ENCODE data around the gene MYO1D. TPM values are rescaled to one million over a fixed set of nuclear protein-coding genes. Genes with fewer than 3 reads are reported as not detected.

Gene MYO1D
- total RNA-seq, 2 donors from 2014 or later: 21.4 to 48.3 TPM

- no peak for ATAC-seq
- no peak for TF ChIP-seq POLR2A (IDR thresholded peaks at IDR 0.05)
- TF ChIP-seq CTCF (IDR thresholded peaks at IDR 0.05): no peak
- Histone ChIP-seq H3K4me1 (no peaks in the 10 kb centered on the region), H3K4me3 (no peak overlapping the region), H3K36me3 (replicated peaks in 1 of 2; ENCODE audit: insufficient read depth in 1 of 2, low read depth in 2 of 2) (no peaks in the 10 kb centered on the region), H3K27ac (no peak overlapping the region), H3K27me3 (no peaks in the 10 kb centered on the region), H3K9me3 (no peaks in the 10 kb centered on the region)
- DNase-seq: no peak
- intact Hi-C loops (cut with DNase I): no loop called here
- 94 to 97% methylated on average over 12 of the region's 12 CpGs for WGBS, 2 donors
Observed at GRCh38 chr17:32555611-32556310, 321.2 kb downstream of the MYO1D start.

GRCh38 chr17:32553168-32553567 lies 323.8 kb downstream of the MYO1D start:
- Histone ChIP-seq H3K4me1 (no peaks in the 10 kb centered on the region), H3K36me3 (replicated peaks in 1 of 2; ENCODE audit: insufficient read depth in 1 of 2, low read depth in 2 of 2) (no peaks in the 10 kb centered on the region), H3K27me3 (no peaks in the 10 kb centered on the region), H3K4me3 (no peak overlapping the region), H3K9me3 (no peaks in the 10 kb centered on the region), H3K27ac (no peak overlapping the region)
- intact Hi-C loops (cut with DNase I): no loop called here
- ATAC-seq (no peak), DNase-seq (no peak)
- 67 to 82% methylated on average over 3 of the region's 3 CpGs for WGBS, 2 donors
- TF ChIP-seq CTCF (IDR thresholded peaks at IDR 0.05): no peak
- no peak for TF ChIP-seq POLR2A (IDR thresholded peaks at IDR 0.05)

- no peaks in the 10 kb centered on the region for H3K9me3 ChIP-seq
- intact Hi-C loops (cut with DNase I): no loop called here
- no peak overlapping the region for H3K4me3 ChIP-seq
- no peak overlapping the region for H3K27ac ChIP-seq
- H3K36me3 ChIP-seq (replicated peaks in 1 of 2; ENCODE audit: insufficient read depth in 1 of 2, low read depth in 2 of 2): no peaks in the 10 kb centered on the region
- no peak for ATAC-seq
- H3K27me3 ChIP-seq: no peaks in the 10 kb centered on the region
- TF ChIP-seq CTCF (IDR thresholded peaks at IDR 0.05): no peak
- no peak for TF ChIP-seq POLR2A (IDR thresholded peaks at IDR 0.05)
- no peaks in the 10 kb centered on the region for H3K4me1 ChIP-seq
- no peak for DNase-seq
Observed at GRCh38 chr17:32552280-32552679, 324.6 kb downstream of the MYO1D start.

- H3K27me3 ChIP-seq: no peaks in the 10 kb centered on the region
- no peaks in the 10 kb centered on the region for H3K4me1 ChIP-seq
- H3K4me3 ChIP-seq: no peak overlapping the region
- no peaks in the 10 kb centered on the region for H3K9me3 ChIP-seq
- H3K36me3 ChIP-seq (replicated peaks in 1 of 2; ENCODE audit: insufficient read depth in 1 of 2, low read depth in 2 of 2): no peaks in the 10 kb centered on the region
- no peak for ATAC-seq
- WGBS, 2 donors: 87 to 88% methylated on average over 8 of the region's 8 CpGs
- H3K27ac ChIP-seq: no peak overlapping the region
- intact Hi-C loops (cut with DNase I): no loop called here
- TF ChIP-seq POLR2A (IDR thresholded peaks at IDR 0.05): no peak
- no peak for TF ChIP-seq CTCF (IDR thresholded peaks at IDR 0.05)
- DNase-seq: no peak
Observed at GRCh38 chr17:32551186-32551955, 325.6 kb downstream of the MYO1D start.

Measured in body of pancreas (tissue), 4 donors.